Astrocyte of the cerebellum (primary cell): ENCODE data around the gene SURF6.
"Not testable (repeated sequence)": the region's sequence is repeated elsewhere in the genome, so short reads cannot be mapped to it uniquely, and the experiment has no call there.

ENCODE experiments used
- DNase-seq: peaks from one replicate; pipeline ENCODE4 v3.0.0-alpha.2; 2011; ENCODE audit warnings: low read depth
- H3K4me3 ChIP-seq: 2 replicates; pipeline ENCODE4 v1.5.1; 2011; ENCODE audit warnings: mild to moderate bottlenecking, low read depth, low read length, moderate library complexity
- in situ Hi-C: cut with HindIII; loops from 2 replicates; pipeline ENCODE4 v1.10.0; 2017; ENCODE audit warnings: low sequenced_read_pairs
- TF ChIP-seq, protein P1 (sequence below): IDR thresholded peaks from 2 replicates; pipeline ENCODE4 v1.5.1; 2012; ENCODE audit warnings: low read length, low read depth, moderate library complexity, mild to moderate bottlenecking; ENCODE audit errors: missing control alignments

SURF6 gene

DNA sequence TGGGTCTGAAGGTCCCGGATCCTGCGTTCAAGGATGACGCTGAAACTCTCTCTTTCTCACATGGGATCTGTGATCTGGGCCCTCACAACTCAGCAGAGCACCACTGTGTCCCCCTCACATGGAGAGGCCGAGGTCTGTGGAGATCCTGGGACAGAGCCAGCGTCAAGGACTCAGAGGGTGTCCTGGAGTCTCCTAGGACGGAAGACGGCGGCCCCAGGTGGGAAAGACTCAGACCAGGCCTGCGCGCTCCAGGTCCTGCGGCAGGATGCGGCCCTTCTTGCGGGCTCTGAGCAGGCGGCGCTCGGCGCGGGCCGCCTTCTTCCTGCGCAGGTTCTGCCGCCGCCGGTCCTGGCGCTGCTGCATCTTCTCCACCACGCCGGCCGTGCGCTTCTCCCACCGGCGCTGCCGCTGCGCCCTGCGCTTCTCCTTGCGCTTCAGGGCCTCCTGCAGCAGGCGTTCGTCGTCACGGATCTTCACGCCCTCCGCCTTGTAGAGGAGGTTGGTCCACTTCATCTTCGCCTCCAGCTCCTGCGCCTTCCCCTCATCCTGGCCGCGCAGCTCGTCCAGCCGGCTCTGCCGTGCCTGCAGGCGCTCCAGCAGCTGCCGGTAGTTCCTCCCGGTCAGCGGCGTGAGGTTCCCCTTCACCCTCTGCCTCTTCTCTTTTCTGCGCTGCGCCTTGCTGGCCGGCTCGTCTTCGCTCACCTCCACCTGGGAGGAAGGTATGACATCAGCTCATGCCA is 4.2 kb downstream of the SURF6 start:
- no peak overlapping the region for H3K4me3 ChIP-seq
- TF ChIP-seq, protein P1, sequence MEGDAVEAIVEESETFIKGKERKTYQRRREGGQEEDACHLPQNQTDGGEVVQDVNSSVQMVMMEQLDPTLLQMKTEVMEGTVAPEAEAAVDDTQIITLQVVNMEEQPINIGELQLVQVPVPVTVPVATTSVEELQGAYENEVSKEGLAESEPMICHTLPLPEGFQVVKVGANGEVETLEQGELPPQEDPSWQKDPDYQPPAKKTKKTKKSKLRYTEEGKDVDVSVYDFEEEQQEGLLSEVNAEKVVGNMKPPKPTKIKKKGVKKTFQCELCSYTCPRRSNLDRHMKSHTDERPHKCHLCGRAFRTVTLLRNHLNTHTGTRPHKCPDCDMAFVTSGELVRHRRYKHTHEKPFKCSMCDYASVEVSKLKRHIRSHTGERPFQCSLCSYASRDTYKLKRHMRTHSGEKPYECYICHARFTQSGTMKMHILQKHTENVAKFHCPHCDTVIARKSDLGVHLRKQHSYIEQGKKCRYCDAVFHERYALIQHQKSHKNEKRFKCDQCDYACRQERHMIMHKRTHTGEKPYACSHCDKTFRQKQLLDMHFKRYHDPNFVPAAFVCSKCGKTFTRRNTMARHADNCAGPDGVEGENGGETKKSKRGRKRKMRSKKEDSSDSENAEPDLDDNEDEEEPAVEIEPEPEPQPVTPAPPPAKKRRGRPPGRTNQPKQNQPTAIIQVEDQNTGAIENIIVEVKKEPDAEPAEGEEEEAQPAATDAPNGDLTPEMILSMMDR, result no peak
- in situ Hi-C loops, result no loop called here
- no peak for DNase-seq

GRCh38 chr9:133331221-133331620 is 4.8 kb downstream of the SURF6 start:
- TF ChIP-seq, protein P1, result no peak
- H3K4me3 ChIP-seq, result no peak overlapping the region
- no peak for DNase-seq
- in situ Hi-C loops, result no loop called here

GRCh38 chr9:133329306-133330156 is 6.5 kb downstream of the SURF6 start:
- DNase-seq, in situ Hi-C loops, H3K4me3 ChIP-seq: not testable (repeated sequence)
- TF ChIP-seq, protein P1, result peak; percentile 59

- in situ Hi-C loops, result no loop called here
- TF ChIP-seq, protein P1, result no peak
- DNase-seq, result no peak
- no peak overlapping the region for H3K4me3 ChIP-seq
Observed at GRCh38 chr9:133327834-133328484, 8.0 kb downstream of the SURF6 start.

GRCh38 chr9:133327021-133327420 is 9.0 kb downstream of the SURF6 start:
- in situ Hi-C loops, DNase-seq, H3K4me3 ChIP-seq: not testable (repeated sequence)

- no peak for DNase-seq
- H3K4me3 ChIP-seq, result no peak overlapping the region
- TF ChIP-seq, protein P1, result no peak
- in situ Hi-C loops, result no loop called here
Observed at GRCh38 chr9:133323991-133324703, 11.8 kb downstream of the SURF6 start.
